HepG2 (cell line): Measurements from ENCODE around the gene ENO4. TPM values are rescaled to one million over a fixed set of nuclear protein-coding genes. Genes with fewer than 3 reads are reported as not detected.

Experiments
- ATAC-seq: fragments of 200-7000 bp; cut with Tn5 transposase; 3 replicates; pipeline ENCODE4 v1.9.1; 2020; ENCODE audit warnings: mild to moderate bottlenecking, moderate library complexity
- BruUV-seq: library from RNA; stranded (reverse); fragments of 400-500 nt; replicated peaks from 2 replicates; lab custom pipeline; 2021; lab: Mats Ljungman, UMichigan
- CTCF ChIA-PET: fragments of 300-600 bp; formaldehyde crosslinking; extraction: SDS; loops from one replicate; lab custom pipeline; 2021; ENCODE audit warnings: low total read pairs, inconsistent platforms, low intra/inter-chr PET ratio; lab: Yijun Ruan, JAX
- POLR2A ChIA-PET: fragments of 350-600 bp; sonication (Branson Sonifier 250); formaldehyde crosslinking; loops from one replicate; lab custom pipeline; 2020; ENCODE audit warnings: antibody characterized with exemption, inconsistent platforms; lab: Yijun Ruan, JAX
- DNase-seq: peaks from one replicate; pipeline ENCODE4 v3.0.0-alpha.2; 2015; ENCODE audit warnings: low spot score
- FAIRE-seq: peaks from 3 replicates; lab custom pipeline; 2011; peaks lifted over from hg19 to GRCh38; lab: Jason Lieb, UNC
- H2AFZ ChIP-seq: one replicate; pipeline ENCODE4 v1.6.1; 2011; ENCODE audit warnings: low read length, inconsistent platforms
- H3K27ac ChIP-seq: fragments of 300-600 bp; 3 replicates; pipeline ENCODE4 v1.8.0; 2011; ENCODE audit warnings: mixed run types, mild to moderate bottlenecking, mixed read lengths, low read length, inconsistent platforms; ENCODE audit not compliant: insufficient read depth; ENCODE audit errors: extremely low read length
- H3K27me3 ChIP-seq, 2 experiments: fragments of 200-600 bp in 1 of 2; 2 replicates in 1 of 2; 3 replicates in 1 of 2; pipeline versions ENCODE4 v1.6.0 to v1.8.0; 2011; ENCODE audit warnings: low read length in 2 of 2, mild to moderate bottlenecking in 2 of 2, moderate library complexity in 2 of 2, inconsistent platforms in 1 of 2; ENCODE audit not compliant: insufficient read depth in 2 of 2, control insufficient read depth in 1 of 2
- H3K36me3 ChIP-seq, 2 experiments: fragments of 200-600 bp in 1 of 2; replicated peaks in 1 of 2; 2 replicates in 1 of 2; 3 replicates in 1 of 2; pipeline versions ENCODE4 v1.5.1 to v1.8.0; 2011; ENCODE audit warnings: low read length in 2 of 2, inconsistent platforms in 1 of 2; ENCODE audit not compliant: insufficient read depth in 2 of 2, control insufficient read depth in 1 of 2
- H3K4me1 ChIP-seq: 2 replicates; pipeline ENCODE4 v1.5.1; 2012; ENCODE audit warnings: low read length, inconsistent platforms; ENCODE audit not compliant: insufficient read depth
- H3K4me2 ChIP-seq: 2 replicates; pipeline ENCODE4 v1.6.0; 2011; ENCODE audit warnings: low read depth, low read length, inconsistent platforms
- H3K4me3 ChIP-seq, 3 experiments: fragments of 200-600 bp in 1 of 3; sonication (generic), shearing (Covaris generic) in 1 of 3; replicated peaks in 1 of 3; 2 replicates each; pipeline ENCODE4 v1.5.1; 2011 to 2016; ENCODE audit warnings: low read length in 3 of 3, inconsistent platforms in 2 of 3, low read depth in 2 of 3, mild to moderate bottlenecking in 2 of 3, control low read depth in 1 of 3, mixed read lengths in 1 of 3; ENCODE audit not compliant: insufficient read depth in 1 of 3
- H3K79me2 ChIP-seq: one replicate; pipeline ENCODE4 v1.6.1; 2011; ENCODE audit warnings: low read length, inconsistent platforms; ENCODE audit not compliant: insufficient read depth
- H3K9ac ChIP-seq: 2 replicates; pipeline ENCODE4 v1.6.0; 2011; ENCODE audit warnings: mild to moderate bottlenecking, low read depth, low read length, inconsistent platforms; ENCODE audit not compliant: insufficient read depth
- H3K9me3 ChIP-seq: 2 replicates; pipeline ENCODE4 v1.5.1; 2012; ENCODE audit warnings: mild to moderate bottlenecking, low read length
- H4K20me1 ChIP-seq: 2 replicates; pipeline ENCODE4 v1.6.0; 2011; ENCODE audit warnings: inconsistent platforms, mild to moderate bottlenecking, low read length, moderate library complexity; ENCODE audit not compliant: insufficient read depth
- ELF1 ChIP-seq: sonication (generic); formaldehyde crosslinking; IDR thresholded peaks from 2 replicates; pipeline ENCODE4 v1.4.0; 2020; ENCODE audit warnings: missing genetic modification reagents
- ESRRA ChIP-seq: sonication (generic); formaldehyde crosslinking; IDR thresholded peaks from 2 replicates; pipeline ENCODE4 v1.5.1; 2020; ENCODE audit warnings: mild to moderate bottlenecking, low read depth, missing genetic modification reagents
- FOSL2 ChIP-seq: sonication (generic); formaldehyde crosslinking; IDR thresholded peaks from 2 replicates; pipeline ENCODE4 v1.4.0; 2020; ENCODE audit warnings: missing genetic modification reagents
- KDM6A ChIP-seq: IDR thresholded peaks from 2 replicates; pipeline ENCODE4 v1.6.1; 2016; ENCODE audit warnings: low read depth
- MYC ChIP-seq: sonication (generic); formaldehyde crosslinking; IDR thresholded peaks from 2 replicates; pipeline ENCODE4 v1.9.0; 2021; ENCODE audit warnings: missing genetic modification reagents, borderline replicate concordance
- NR2F6 ChIP-seq, 2 experiments: IDR thresholded peaks; 2 replicates each; pipeline ENCODE4 v1.6.1; 2016; ENCODE audit warnings: antibody characterized with exemption in 1 of 2, mild to moderate bottlenecking in 1 of 2
- PLRG1 ChIP-seq: fragments of 450-650 bp; conservative IDR thresholded peaks from 2 replicates; pipeline ENCODE4 v1.6.1; 2016
- SP1 ChIP-seq, 2 experiments: fragments of 450-650 bp in 1 of 2; sonication (generic) in 1 of 2; formaldehyde crosslinking in 1 of 2; IDR thresholded peaks; 2 replicates each; pipeline versions ENCODE4 v1.4.0 to v1.6.1; 2016 to 2020; ENCODE audit warnings: missing genetic modification reagents in 1 of 2
- ZNF354B ChIP-seq: sonication (generic); formaldehyde crosslinking; IDR thresholded peaks from 2 replicates; pipeline ENCODE4 v1.8.0; 2022; ENCODE audit warnings: mild to moderate bottlenecking, missing genetic modification reagents
- ZNF430 ChIP-seq: sonication (generic); formaldehyde crosslinking; IDR thresholded peaks from 2 replicates; pipeline ENCODE4 v1.9.0; 2021; ENCODE audit warnings: mild to moderate bottlenecking, missing genetic modification reagents
- ZNF563 ChIP-seq: sonication (generic); formaldehyde crosslinking; IDR thresholded peaks from 2 replicates; pipeline ENCODE4 v1.8.0; 2022; ENCODE audit warnings: mild to moderate bottlenecking, moderate library complexity, missing genetic modification reagents
- ZNF652 ChIP-seq: IDR thresholded peaks from 2 replicates; pipeline ENCODE4 v1.6.1; 2016; ENCODE audit warnings: low read depth, borderline replicate concordance
- ZNF746 ChIP-seq: sonication (generic); formaldehyde crosslinking; IDR thresholded peaks from 2 replicates; pipeline ENCODE4 v1.8.0; 2022; ENCODE audit warnings: mild to moderate bottlenecking, missing genetic modification reagents
- ZNF782 ChIP-seq: sonication (generic); formaldehyde crosslinking; IDR thresholded peaks from 2 replicates; pipeline ENCODE4 v1.4.0; 2020; ENCODE audit warnings: missing genetic modification reagents, mild to moderate bottlenecking, borderline replicate concordance
- ZSCAN30 ChIP-seq: sonication (generic); formaldehyde crosslinking; IDR thresholded peaks from 2 replicates; pipeline ENCODE4 v1.5.0; 2020; ENCODE audit warnings: mild to moderate bottlenecking, missing genetic modification reagents
- WGBS: methylation state at CpG from one replicate; pipeline ENCODE4 v1.1.6; 2017; ENCODE audit warnings: low lambda C conversion rate; 5-methylcytosine and 5-hydroxymethylcytosine counted together
- in situ Hi-C: cut with HindIII; loops from 2 replicates; pipeline ENCODE4 v1.10.0; 2017; ENCODE audit warnings: low pct_unique_long_range_greater_than_20kb; ENCODE audit not compliant: extremely low pct_ligation_motif_present
- intact Hi-C: fragments of 100-400 bp; cut with micrococcal nuclease; formaldehyde crosslinking; loops from one replicate; pipeline ENCODE4 v1.10.0; 2022; ENCODE audit not compliant: unreplicated experiment
- polyA plus RNA-seq, 8 experiments: library from polyadenylated mRNA; depleted of rRNA in 3 of 8; stranded (reverse) in 7 of 8; unstranded in 1 of 8; fragments of >200 nt; fragmentation: Illumina TruSeq in 4 of 8; extraction: Trizol in 4 of 8; gene quantifications; 2 replicates each; pipeline versions ENCODE4 v1.2.1 to v1.2.3, GENCODE V29; 2011 to 2016; ENCODE audit warnings: low read depth in 4 of 8, missing spikeins in 1 of 8, mixed read lengths in 1 of 8; ENCODE audit not compliant: insufficient read depth in 1 of 8
- total RNA-seq, 5 experiments: library from RNA; depleted of rRNA; stranded (reverse); fragments of >200 nt; fragmentation: Illumina TruSeq; extraction: Trizol; gene quantifications; 2 replicates each; pipeline ENCODE4 v1.2.3, GENCODE V29; 2016; ENCODE audit warnings: low read depth in 1 of 5
- TF ChIP-seq, protein P1 (sequence below): conservative IDR thresholded peaks from 2 replicates; pipeline ENCODE4 v1.6.1; 2018; ENCODE audit warnings: missing genetic modification reagents
- TF ChIP-seq, protein P2 (sequence below): IDR thresholded peaks from 2 replicates; pipeline ENCODE4 v1.6.1; 2018; ENCODE audit warnings: missing genetic modification reagents, mild to moderate bottlenecking, missing compliant biosample characterization

ENO4 gene
- total and polyA plus RNA-seq, 2 of the 13 experiments (the other 11 are each of a cell fraction or from before 2014, with no cell fraction given), result not detected

DNA sequence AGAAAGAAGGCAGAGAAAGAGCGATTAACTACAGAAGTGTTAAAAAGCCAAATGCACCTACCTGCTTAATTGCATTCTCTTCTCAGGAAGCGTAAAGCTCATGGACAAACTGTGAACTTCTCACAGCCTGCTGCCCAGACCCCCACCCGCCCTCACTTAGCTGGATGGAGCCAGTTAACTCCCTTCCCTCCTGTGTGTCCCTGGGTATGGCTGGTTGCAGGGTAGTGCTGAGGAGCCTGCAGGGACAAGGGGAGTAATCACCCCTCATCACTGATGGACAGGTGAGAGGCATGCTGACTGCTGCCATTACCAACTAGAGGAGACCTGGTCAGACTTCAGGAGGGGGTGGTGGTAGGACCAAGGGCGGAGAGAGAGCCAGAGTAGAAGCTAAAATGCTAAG lies 37.5 kb downstream of the ENO4 start:
- Histone ChIP-seq H3K27ac (no peak overlapping the region), H3K4me2 (no peak overlapping the region), H3K9me3 (no peaks in the 10 kb centered on the region), H2AFZ (no peak overlapping the region), H3K79me2 (no peaks in the 10 kb centered on the region), H3K4me1 (no peaks in the 10 kb centered on the region), H4K20me1 (no peaks in the 10 kb centered on the region), H3K36me3 (peaks cover 0 to 12% of the 10 kb centered on the region in 2 experiments; a peak in 3 of 5 replicates), H3K27me3 (no peaks in the 10 kb centered on the region), H3K4me3 (no peak overlapping the region), H3K9ac (no peak overlapping the region)
- no peak for TF ChIP-seq MYC
- no peak for TF ChIP-seq SP1 (IDR thresholded peaks at IDR 0.05)
- TF ChIP-seq SP1 (CRISPR knock-in tag; IDR thresholded peaks at IDR 0.05), result no peak
- WGBS, result 99% methylated on average over 4 of the region's 4 CpGs
- DNase-seq (no peak), ATAC-seq (no peak), FAIRE-seq (no peak)
- intact Hi-C loops (no loop called here), in situ Hi-C loops (no loop called here)
- BruUV-seq, result no TSS peak
- ChIA-PET POLR2A (no interaction called here), CTCF (no interaction called here)

DNA sequence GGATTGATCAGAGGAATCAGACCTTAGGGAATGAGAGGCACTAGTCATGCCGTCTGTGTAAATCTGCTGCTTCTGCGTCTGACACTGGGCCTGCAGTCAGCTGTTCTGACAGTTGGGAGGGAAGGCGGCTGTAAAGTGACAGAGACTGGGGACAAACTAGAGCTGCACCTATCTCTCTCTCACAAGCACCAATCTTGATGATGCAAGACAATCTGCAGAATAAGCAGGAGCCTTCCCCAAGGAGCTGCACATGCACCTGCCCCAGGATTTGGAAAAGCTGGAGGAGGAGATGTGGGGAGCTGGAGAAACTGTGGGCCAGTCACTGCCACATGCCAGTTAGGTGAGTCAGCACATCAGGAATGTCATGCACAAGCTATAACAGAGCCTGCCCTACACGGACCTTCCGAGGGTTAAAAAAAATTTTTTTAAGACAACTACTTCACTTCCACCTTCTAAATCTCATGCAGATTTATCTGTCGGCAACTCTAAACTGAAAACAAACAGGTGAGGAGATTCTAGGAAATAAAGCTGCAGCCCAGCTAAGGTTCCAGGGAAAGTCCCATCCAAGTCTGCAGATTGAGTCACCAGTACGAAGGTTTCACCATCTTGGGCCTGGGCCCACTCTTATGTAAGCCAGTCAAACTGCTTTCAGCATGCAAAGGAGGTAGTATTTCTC lies 39.2 kb downstream of the ENO4 start:
- no peak for FAIRE-seq
- peak; percentile 4 for DNase-seq
- Histone ChIP-seq H3K79me2 (no peaks in the 10 kb centered on the region), H3K4me2 (no peak overlapping the region), H3K36me3 (peaks cover 0 to 12% of the 10 kb centered on the region in 2 experiments; a peak in 2 of 5 replicates), H3K9ac (no peak overlapping the region), H4K20me1 (no peaks in the 10 kb centered on the region), H3K9me3 (no peaks in the 10 kb centered on the region), H3K4me1 (no peaks in the 10 kb centered on the region), H3K27ac (no peak overlapping the region), H2AFZ (no peak overlapping the region), H3K4me3 (no peak overlapping the region), H3K27me3 (no peaks in the 10 kb centered on the region)
- ChIA-PET POLR2A (no interaction called here), CTCF (no interaction called here)
- 88% methylated on average over 6 of the region's 7 CpGs for WGBS
- in situ Hi-C loops, result no loop called here
- TF ChIP-seq FOSL2 (CRISPR knock-in tag) (peak; percentile 67), ELF1 (CRISPR knock-in tag) (no peak), NR2F6 (IDR thresholded peaks at IDR 0.05) (no peak), NR2F6 (CRISPR knock-in tag; IDR thresholded peaks at IDR 0.05) (no peak), ZNF782 (CRISPR knock-in tag) (no peak), ZNF430 (CRISPR knock-in tag) (no peak), ZNF354B (CRISPR knock-in tag) (no peak), ZSCAN30 (no peak), ZNF652 (CRISPR knock-in tag) (peak; percentile 45; the same call in 1 of the 2 replicates), ZNF746 (CRISPR knock-in tag) (no peak), PLRG1 (no peak), ESRRA (CRISPR knock-in tag) (no peak), KDM6A (CRISPR knock-in tag) (no peak), ZNF563 (CRISPR knock-in tag) (no peak)
- TF ChIP-seq, protein P1, sequence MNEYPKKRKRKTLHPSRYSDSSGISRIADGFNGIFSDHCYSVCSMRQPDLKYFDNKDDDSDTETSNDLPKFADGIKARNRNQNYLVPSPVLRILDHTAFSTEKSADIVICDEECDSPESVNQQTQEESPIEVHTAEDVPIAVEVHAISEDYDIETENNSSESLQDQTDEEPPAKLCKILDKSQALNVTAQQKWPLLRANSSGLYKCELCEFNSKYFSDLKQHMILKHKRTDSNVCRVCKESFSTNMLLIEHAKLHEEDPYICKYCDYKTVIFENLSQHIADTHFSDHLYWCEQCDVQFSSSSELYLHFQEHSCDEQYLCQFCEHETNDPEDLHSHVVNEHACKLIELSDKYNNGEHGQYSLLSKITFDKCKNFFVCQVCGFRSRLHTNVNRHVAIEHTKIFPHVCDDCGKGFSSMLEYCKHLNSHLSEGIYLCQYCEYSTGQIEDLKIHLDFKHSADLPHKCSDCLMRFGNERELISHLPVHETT, result no peak
- TF ChIP-seq, protein P2, sequence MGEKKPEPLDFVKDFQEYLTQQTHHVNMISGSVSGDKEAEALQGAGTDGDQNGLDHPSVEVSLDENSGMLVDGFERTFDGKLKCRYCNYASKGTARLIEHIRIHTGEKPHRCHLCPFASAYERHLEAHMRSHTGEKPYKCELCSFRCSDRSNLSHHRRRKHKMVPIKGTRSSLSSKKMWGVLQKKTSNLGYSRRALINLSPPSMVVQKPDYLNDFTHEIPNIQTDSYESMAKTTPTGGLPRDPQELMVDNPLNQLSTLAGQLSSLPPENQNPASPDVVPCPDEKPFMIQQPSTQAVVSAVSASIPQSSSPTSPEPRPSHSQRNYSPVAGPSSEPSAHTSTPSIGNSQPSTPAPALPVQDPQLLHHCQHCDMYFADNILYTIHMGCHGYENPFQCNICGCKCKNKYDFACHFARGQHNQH (CRISPR knock-in tag), result no peak
- ATAC-seq, result no peak
- no TSS peak for BruUV-seq
- intact Hi-C loops, result no loop called here
